ENCODE results near the gene SLC29A4. TPM values are rescaled to one million over a fixed set of nuclear protein-coding genes. Genes with fewer than 3 reads are reported as not detected.
"Not testable (repeated sequence)": the region's sequence is repeated elsewhere in the genome, so short reads cannot be mapped to it uniquely, and the experiment has no call there.

SLC29A4 gene
- total RNA-seq, 1 donor, result 1.1 TPM

DNA sequence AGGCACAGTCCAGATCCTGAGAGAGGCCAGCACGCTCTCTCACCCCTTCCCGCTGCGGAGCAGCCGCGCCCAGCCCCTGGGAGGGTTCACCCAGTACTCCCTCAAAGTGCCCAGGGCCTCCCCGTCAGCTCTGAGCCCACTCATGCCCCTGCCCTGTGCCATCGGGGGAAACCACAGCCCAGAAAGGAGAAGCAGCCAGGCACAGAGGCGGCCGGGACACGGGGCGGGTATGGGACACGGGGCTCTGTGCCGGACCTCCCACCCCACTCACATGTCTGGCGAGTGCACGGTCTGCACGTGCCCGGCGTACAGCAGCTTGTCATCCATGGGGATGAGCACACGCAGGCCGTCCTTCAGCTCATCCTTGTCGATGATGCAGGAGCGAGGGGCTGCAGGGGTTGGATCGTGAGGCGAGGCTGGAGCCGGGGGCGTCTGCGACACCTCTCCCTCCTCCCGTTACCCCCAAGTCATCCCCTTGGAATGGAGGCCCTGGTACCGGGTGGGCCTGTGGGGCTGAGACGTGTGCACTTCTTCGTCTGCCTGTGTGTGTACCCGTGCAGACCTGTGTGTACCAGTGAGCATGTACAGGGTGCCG is 38.2 kb downstream of the SLC29A4 start:
- DNase-seq (ENCODE audit: insufficient read length, low spot score, missing footprints), result peak; percentile 41

DNA sequence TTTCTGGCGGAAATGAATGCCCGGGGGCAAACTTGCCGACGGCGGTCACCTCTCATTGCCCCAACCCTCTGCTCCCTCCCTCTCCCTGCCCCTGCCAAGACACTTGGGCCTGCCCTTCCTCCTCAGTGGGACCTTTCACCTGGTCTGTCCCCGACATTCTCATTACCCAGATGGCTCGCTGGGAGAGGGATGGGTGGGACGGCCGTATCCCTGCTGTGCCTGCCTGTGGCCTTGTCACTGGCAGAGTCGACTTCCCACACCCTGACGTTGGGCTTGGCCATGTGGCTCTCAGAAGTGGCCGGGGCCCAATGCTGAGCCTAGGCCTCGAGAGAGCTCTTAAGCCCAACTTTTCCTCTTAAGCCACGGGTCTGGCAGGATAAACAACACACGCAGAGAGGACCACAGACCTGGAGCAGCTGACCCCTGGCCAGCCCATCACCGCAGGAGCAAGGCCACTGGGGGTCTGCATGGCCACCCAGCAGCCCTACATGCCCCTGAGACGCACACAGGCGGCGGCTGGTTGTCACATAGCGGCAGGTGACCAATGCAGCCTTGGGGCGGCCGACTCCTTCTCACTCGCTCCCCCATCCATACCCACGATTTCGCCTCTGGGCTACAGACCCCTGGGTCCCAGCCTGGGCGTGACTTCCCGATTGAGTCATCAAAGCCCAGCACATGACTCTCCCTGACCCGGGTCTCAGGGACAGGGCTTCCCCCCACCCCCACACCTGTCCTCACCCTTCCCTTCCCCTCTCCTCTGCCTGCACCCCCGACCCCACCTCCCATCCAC is 40.1 kb downstream of the SLC29A4 start:
- Histone ChIP-seq H3K4me3 (ENCODE audit: insufficient read depth, low read length) (no peak overlapping the region), H3K79me2 (ENCODE audit: insufficient read depth, low read length) (peaks cover 5% of the 10 kb centered on the region), H2AFZ (ENCODE audit: low read length) (no peak overlapping the region), H3K27ac (ENCODE audit: low read depth, low read length) (no peak overlapping the region), H3K9me3 (ENCODE audit: low read depth, low read length) (no peaks in the 10 kb centered on the region), H3K27me3 (ENCODE audit: insufficient read depth, low read length) (no peaks in the 10 kb centered on the region), H4K20me1 (ENCODE audit: insufficient read depth, low read length) (no peaks in the 10 kb centered on the region), H3K4me2 (ENCODE audit: insufficient read depth, low read length) (no peak overlapping the region), H3K4me1 (ENCODE audit: insufficient read depth, low read length) (peaks cover 4% of the 10 kb centered on the region), H3K36me3 (ENCODE audit: insufficient read depth, low read length) (peaks cover 56% of the 10 kb centered on the region)
- peak; percentile 42 for DNase-seq (ENCODE audit: insufficient read length, low spot score, missing footprints)
- TF ChIP-seq, protein P1, sequence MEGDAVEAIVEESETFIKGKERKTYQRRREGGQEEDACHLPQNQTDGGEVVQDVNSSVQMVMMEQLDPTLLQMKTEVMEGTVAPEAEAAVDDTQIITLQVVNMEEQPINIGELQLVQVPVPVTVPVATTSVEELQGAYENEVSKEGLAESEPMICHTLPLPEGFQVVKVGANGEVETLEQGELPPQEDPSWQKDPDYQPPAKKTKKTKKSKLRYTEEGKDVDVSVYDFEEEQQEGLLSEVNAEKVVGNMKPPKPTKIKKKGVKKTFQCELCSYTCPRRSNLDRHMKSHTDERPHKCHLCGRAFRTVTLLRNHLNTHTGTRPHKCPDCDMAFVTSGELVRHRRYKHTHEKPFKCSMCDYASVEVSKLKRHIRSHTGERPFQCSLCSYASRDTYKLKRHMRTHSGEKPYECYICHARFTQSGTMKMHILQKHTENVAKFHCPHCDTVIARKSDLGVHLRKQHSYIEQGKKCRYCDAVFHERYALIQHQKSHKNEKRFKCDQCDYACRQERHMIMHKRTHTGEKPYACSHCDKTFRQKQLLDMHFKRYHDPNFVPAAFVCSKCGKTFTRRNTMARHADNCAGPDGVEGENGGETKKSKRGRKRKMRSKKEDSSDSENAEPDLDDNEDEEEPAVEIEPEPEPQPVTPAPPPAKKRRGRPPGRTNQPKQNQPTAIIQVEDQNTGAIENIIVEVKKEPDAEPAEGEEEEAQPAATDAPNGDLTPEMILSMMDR (IDR thresholded peaks at IDR 0.05; ENCODE audit: extremely low read depth, low read depth, low read length), result no peak

More for the DNA sequence above, 38.2 kb downstream of the SLC29A4 start:
- H3K27ac ChIP-seq (ENCODE audit: low read depth, low read length), result no peak overlapping the region
- H3K4me1 ChIP-seq (ENCODE audit: insufficient read depth, low read length), result no peaks in the 10 kb centered on the region
- H3K4me2 ChIP-seq (ENCODE audit: insufficient read depth, low read length), result no peak overlapping the region
- H3K4me3 ChIP-seq (ENCODE audit: insufficient read depth, low read length), result no peak overlapping the region
- H3K36me3 ChIP-seq (ENCODE audit: insufficient read depth, low read length), result peaks cover 51% of the 10 kb centered on the region
- no peak overlapping the region for H2AFZ ChIP-seq (ENCODE audit: low read length)
- no peaks in the 10 kb centered on the region for H4K20me1 ChIP-seq (ENCODE audit: insufficient read depth, low read length)
- no peaks in the 10 kb centered on the region for H3K9me3 ChIP-seq (ENCODE audit: low read depth, low read length)
- H3K27me3 ChIP-seq (ENCODE audit: insufficient read depth, low read length), result no peaks in the 10 kb centered on the region
- TF ChIP-seq, protein P1 (IDR thresholded peaks at IDR 0.05; ENCODE audit: extremely low read depth, low read depth, low read length), result no peak
- no peaks in the 10 kb centered on the region for H3K79me2 ChIP-seq (ENCODE audit: insufficient read depth, low read length)

DNA sequence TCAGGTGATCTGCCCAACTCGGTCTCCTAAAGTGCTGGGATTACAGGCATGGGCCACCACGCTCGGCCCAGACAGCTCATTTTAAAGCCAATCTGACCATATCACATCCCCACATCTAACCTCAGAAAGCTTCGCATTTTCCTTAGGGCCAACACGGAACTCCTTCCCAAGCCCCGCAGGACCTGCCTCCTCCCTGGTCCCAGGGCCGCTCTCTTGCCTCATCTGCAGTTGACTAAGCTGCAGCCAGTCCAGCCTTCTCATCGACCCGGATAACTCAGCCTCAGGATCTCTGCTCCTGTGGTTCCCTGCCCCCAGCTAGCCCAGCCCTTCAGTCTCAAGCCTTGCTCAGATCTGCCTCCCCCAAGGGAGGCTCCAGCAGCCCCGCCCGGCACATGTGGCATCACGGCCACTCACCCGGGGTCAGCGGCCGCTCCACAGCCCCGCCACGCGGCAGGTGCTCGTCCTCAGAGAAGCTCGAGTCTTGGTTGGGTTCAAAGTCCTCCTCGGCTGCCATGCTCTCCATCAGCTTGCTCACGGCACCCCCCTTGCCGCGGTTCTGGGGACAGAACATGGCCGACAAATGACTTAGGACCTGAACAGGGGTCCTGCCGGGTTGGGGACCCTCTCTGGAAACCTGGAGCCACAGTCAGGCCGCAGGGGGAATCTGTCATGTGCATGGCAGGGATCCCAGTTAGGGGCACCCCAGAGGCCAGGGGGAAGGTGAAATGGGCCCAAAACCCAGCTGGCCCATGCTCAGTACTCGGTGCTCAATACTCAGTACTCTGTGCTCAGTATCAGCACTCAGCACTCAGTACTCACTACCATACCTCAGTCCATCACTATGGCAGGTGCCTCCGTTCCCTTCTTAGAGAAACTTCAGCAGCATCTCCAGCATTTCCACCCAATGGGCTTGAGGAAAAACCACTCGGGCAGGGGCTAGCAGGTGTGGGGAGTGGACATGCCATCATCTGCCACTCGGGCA is 41.3 kb downstream of the SLC29A4 start:
- peak; percentile 31 for DNase-seq (ENCODE audit: insufficient read length, low spot score, missing footprints)
- not testable (repeated sequence) for H2AFZ ChIP-seq (ENCODE audit: low read length); H3K27ac ChIP-seq (ENCODE audit: low read depth, low read length); H3K4me2 ChIP-seq (ENCODE audit: insufficient read depth, low read length); H3K79me2 ChIP-seq (ENCODE audit: insufficient read depth, low read length); H3K4me1 ChIP-seq (ENCODE audit: insufficient read depth, low read length); H3K4me3 ChIP-seq (ENCODE audit: insufficient read depth, low read length); H3K9me3 ChIP-seq (ENCODE audit: low read depth, low read length); H3K27me3 ChIP-seq (ENCODE audit: insufficient read depth, low read length); H4K20me1 ChIP-seq (ENCODE audit: insufficient read depth, low read length)
- peaks cover 52% of the 10 kb centered on the region for H3K36me3 ChIP-seq (ENCODE audit: insufficient read depth, low read length)

DNA sequence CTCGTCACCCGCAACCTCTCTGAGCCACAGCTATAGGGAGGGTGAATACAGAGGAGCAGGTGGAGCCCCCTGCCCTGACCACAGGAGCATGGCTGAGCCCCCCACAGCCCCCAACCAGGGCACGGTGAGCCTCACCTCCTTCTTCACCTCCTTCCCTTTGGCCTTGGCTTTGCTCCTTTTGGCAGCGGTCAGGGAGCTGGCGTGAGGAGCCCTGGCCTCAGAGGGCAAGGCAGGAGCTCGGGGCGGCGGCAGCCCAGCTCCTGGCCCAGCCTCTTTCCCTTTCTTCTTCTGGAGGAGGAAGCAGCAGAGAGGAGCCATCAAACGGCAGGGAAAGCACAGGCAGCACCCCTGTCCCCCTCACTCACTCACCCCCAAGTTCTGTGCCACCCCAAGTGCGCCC is 42.2 kb downstream of the SLC29A4 start:
- H3K79me2 ChIP-seq (ENCODE audit: insufficient read depth, low read length), result peaks cover 9% of the 10 kb centered on the region
- TF ChIP-seq, protein P1 (IDR thresholded peaks at IDR 0.05; ENCODE audit: extremely low read depth, low read depth, low read length), result no peak
- no peaks in the 10 kb centered on the region for H3K9me3 ChIP-seq (ENCODE audit: low read depth, low read length)
- H4K20me1 ChIP-seq (ENCODE audit: insufficient read depth, low read length), result no peaks in the 10 kb centered on the region
- peaks cover 50% of the 10 kb centered on the region for H3K36me3 ChIP-seq (ENCODE audit: insufficient read depth, low read length)
- H3K4me3 ChIP-seq (ENCODE audit: insufficient read depth, low read length), result no peak overlapping the region
- H2AFZ ChIP-seq (ENCODE audit: low read length), result no peak overlapping the region
- peaks cover 7% of the 10 kb centered on the region for H3K4me1 ChIP-seq (ENCODE audit: insufficient read depth, low read length)
- peak; percentile 38 for DNase-seq (ENCODE audit: insufficient read length, low spot score, missing footprints)
- H3K27ac ChIP-seq (ENCODE audit: low read depth, low read length), result no peak overlapping the region
- H3K4me2 ChIP-seq (ENCODE audit: insufficient read depth, low read length), result no peak overlapping the region
- no peaks in the 10 kb centered on the region for H3K27me3 ChIP-seq (ENCODE audit: insufficient read depth, low read length)

Measured in osteoblast (primary cell).